Measurements from ENCODE around the gene PHACTR1. TPM values are rescaled to one million over a fixed set of nuclear protein-coding genes. Genes with fewer than 3 reads are reported as not detected.

PHACTR1 gene
- total RNA-seq, 1 donor from 2014 or later, result 28.1 TPM

GRCh38 chr6:13286181-13286580 lies 569.6 kb downstream of the PHACTR1 start:
- FAIRE-seq, result no peak
- no peak for DNase-seq (ENCODE audit: low spot score in 2 of 2)

GRCh38 chr6:13287104-13287503 lies 570.5 kb downstream of the PHACTR1 start:
- DNase-seq (ENCODE audit: low spot score in 2 of 2), result no peak
- no peak for FAIRE-seq

- FAIRE-seq (no peak), DNase-seq (ENCODE audit: low spot score in 2 of 2) (no peak)
Measured at GRCh38 chr6:13288481-13288880, 571.9 kb downstream of the PHACTR1 start.

- no peak for FAIRE-seq
- DNase-seq (ENCODE audit: low spot score in 2 of 2), result no peak
Measured at GRCh38 chr6:13288969-13289391, 572.4 kb downstream of the PHACTR1 start.

GRCh38 chr6:13289789-13290318 lies 573.3 kb downstream of the PHACTR1 start:
- FAIRE-seq (no peak), DNase-seq (ENCODE audit: low spot score in 2 of 2) (no peak)

- FAIRE-seq (no peak), DNase-seq (ENCODE audit: low spot score in 2 of 2) (no peak)
Measured at GRCh38 chr6:13290335-13290734, 573.8 kb downstream of the PHACTR1 start.

GRCh38 chr6:13292774-13293173 lies 576.2 kb downstream of the PHACTR1 start:
- DNase-seq (ENCODE audit: low spot score in 2 of 2) (no peak), FAIRE-seq (no peak)

GRCh38 chr6:13294499-13295069 lies 578.0 kb downstream of the PHACTR1 start:
- FAIRE-seq (no peak), DNase-seq (ENCODE audit: low spot score in 2 of 2) (no peak)

- FAIRE-seq (no peak), DNase-seq (ENCODE audit: low spot score in 2 of 2) (no peak)
Measured at GRCh38 chr6:13295576-13295975, 579.0 kb downstream of the PHACTR1 start.

GRCh38 chr6:13296536-13296997 lies 580.0 kb downstream of the PHACTR1 start:
- DNase-seq (ENCODE audit: low spot score in 2 of 2) (no peak), FAIRE-seq (no peak)

GRCh38 chr6:13297391-13297790 lies 580.8 kb downstream of the PHACTR1 start:
- no peak for FAIRE-seq
- DNase-seq (ENCODE audit: low spot score in 2 of 2), result no peak

GRCh38 chr6:13298446-13298845 lies 581.9 kb downstream of the PHACTR1 start:
- FAIRE-seq (no peak), DNase-seq (ENCODE audit: low spot score in 2 of 2) (no peak)

- no peak for DNase-seq (ENCODE audit: low spot score in 2 of 2)
- FAIRE-seq, result no peak
Measured at GRCh38 chr6:13299403-13299821, 582.8 kb downstream of the PHACTR1 start.

- FAIRE-seq (no peak), DNase-seq (ENCODE audit: low spot score in 2 of 2) (no peak)
Measured at GRCh38 chr6:13299918-13300317, 583.4 kb downstream of the PHACTR1 start.

GRCh38 chr6:13300643-13301590 lies 584.4 kb downstream of the PHACTR1 start:
- DNase-seq (ENCODE audit: low spot score in 2 of 2) (no peak), FAIRE-seq (no peak)

- FAIRE-seq, result no peak
- DNase-seq (ENCODE audit: low spot score in 2 of 2), result peak; percentile 37 to 47
Measured at GRCh38 chr6:13302291-13302690, 585.7 kb downstream of the PHACTR1 start.

GRCh38 chr6:13302751-13303667 lies 586.4 kb downstream of the PHACTR1 start:
- DNase-seq (ENCODE audit: low spot score in 2 of 2) (peak; percentile 26 to 63), FAIRE-seq (no peak)

GRCh38 chr6:13303668-13304017 lies 587.1 kb downstream of the PHACTR1 start:
- FAIRE-seq (no peak), DNase-seq (ENCODE audit: low spot score in 2 of 2) (peak in 1 of 2 donors; percentile 42)

- DNase-seq (ENCODE audit: low spot score in 2 of 2) (no peak), FAIRE-seq (no peak)
Measured at GRCh38 chr6:13304101-13304500, 587.5 kb downstream of the PHACTR1 start.

GRCh38 chr6:13304580-13305260 lies 588.2 kb downstream of the PHACTR1 start:
- no peak for FAIRE-seq
- peak in 1 of 2 donors; percentile 37 for DNase-seq (ENCODE audit: low spot score in 2 of 2)
